Upper lobe of right lung (tissue), 1 donor: ENCODE results near the gene DEPDC5. TPM values are rescaled to one million over a fixed set of nuclear protein-coding genes. Genes with fewer than 3 reads are reported as not detected.

Experiments used
- ATAC-seq: fragments of 200-7000 bp; cut with Tn5 transposase; one replicate; pipeline ENCODE4 v1.9.1; 2020; ENCODE audit warnings: mild to moderate bottlenecking, moderate library complexity
- DNase-seq: peaks from one replicate; pipeline ENCODE4 v3.0.0-alpha.2; 2020
- H3K27ac ChIP-seq: fragments of 200-600 bp; one replicate; pipeline ENCODE4 v1.8.0; 2022
- H3K27me3 ChIP-seq: fragments of 200-600 bp; one replicate; pipeline ENCODE4 v1.8.0; 2022; ENCODE audit warnings: mild to moderate bottlenecking
- H3K36me3 ChIP-seq: fragments of 200-600 bp; one replicate; pipeline ENCODE4 v1.8.0; 2022
- H3K4me1 ChIP-seq: fragments of 200-600 bp; one replicate; pipeline ENCODE4 v1.8.0; 2022
- H3K4me3 ChIP-seq: fragments of 200-600 bp; one replicate; pipeline ENCODE4 v1.8.0; 2022; ENCODE audit warnings: mild to moderate bottlenecking
- H3K9me3 ChIP-seq: fragments of 200-600 bp; one replicate; pipeline ENCODE4 v1.8.0; 2022
- CTCF ChIP-seq: fragments of 200-600 bp; IDR thresholded peaks from one replicate; pipeline ENCODE4 v1.8.0; 2022; ENCODE audit warnings: antibody characterized with exemption
- intact Hi-C: fragments of 100-400 bp; cut with DNase I; formaldehyde crosslinking; loops from one replicate; pipeline ENCODE4 v1.11.0; 2022
- total RNA-seq: library from RNA; stranded (reverse); fragmentation: NEBNext Ultra II Directional; extraction: Animal tissue kit (Norgen Biotek cat#: 25700); gene quantifications from one replicate; pipeline ENCODE4 v1.2.1, GENCODE V29; 2021
- donor health status: DM: no; HTN: yes; CAD: no; lungs with severe emphysema.

The DEPDC5 gene
- total RNA-seq, 1 donor from 2014 or later, result 24.7 TPM

DNA sequence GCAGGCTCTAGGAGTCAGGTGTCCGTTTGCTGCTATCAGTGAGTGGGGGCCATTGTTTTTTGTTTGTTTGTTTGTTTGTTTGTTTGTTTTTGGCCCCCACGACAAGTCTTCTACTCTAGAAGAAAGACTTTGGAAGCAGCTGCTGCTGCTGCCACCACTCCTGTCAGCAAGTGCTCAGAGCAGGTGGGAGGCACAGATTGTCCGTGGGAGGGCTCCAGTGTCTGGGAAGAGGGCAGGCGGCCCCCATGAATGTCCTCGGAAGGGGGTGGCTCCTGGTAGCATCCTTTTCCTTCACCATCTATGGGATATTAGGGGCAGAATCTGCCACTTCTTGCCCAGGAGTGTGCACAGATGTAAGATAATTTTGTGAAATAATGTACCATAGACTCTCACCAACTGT, 152.8 kb downstream of the DEPDC5 start:
- Histone ChIP-seq H3K4me1 (no peaks in the 10 kb centered on the region), H3K27me3 (no peaks in the 10 kb centered on the region), H3K36me3 (peaks cover 27% of the 10 kb centered on the region), H3K9me3 (no peaks in the 10 kb centered on the region), H3K27ac (no peak overlapping the region), H3K4me3 (no peak overlapping the region)
- no peak for TF ChIP-seq CTCF
- DNase-seq, result no peak
- ATAC-seq, result no peak
- intact Hi-C loops, result no loop called here

GRCh38 chr22:31909977-31910376, 156.2 kb downstream of the DEPDC5 start:
- no peak for ATAC-seq
- no peak overlapping the region for H3K27ac ChIP-seq
- no peaks in the 10 kb centered on the region for H3K27me3 ChIP-seq
- H3K4me1 ChIP-seq, result no peaks in the 10 kb centered on the region
- intact Hi-C loops, result no loop called here
- no peak for TF ChIP-seq CTCF
- H3K4me3 ChIP-seq, result no peak overlapping the region
- no peaks in the 10 kb centered on the region for H3K9me3 ChIP-seq
- no peak for DNase-seq
- H3K36me3 ChIP-seq, result peaks cover 12% of the 10 kb centered on the region

DNA sequence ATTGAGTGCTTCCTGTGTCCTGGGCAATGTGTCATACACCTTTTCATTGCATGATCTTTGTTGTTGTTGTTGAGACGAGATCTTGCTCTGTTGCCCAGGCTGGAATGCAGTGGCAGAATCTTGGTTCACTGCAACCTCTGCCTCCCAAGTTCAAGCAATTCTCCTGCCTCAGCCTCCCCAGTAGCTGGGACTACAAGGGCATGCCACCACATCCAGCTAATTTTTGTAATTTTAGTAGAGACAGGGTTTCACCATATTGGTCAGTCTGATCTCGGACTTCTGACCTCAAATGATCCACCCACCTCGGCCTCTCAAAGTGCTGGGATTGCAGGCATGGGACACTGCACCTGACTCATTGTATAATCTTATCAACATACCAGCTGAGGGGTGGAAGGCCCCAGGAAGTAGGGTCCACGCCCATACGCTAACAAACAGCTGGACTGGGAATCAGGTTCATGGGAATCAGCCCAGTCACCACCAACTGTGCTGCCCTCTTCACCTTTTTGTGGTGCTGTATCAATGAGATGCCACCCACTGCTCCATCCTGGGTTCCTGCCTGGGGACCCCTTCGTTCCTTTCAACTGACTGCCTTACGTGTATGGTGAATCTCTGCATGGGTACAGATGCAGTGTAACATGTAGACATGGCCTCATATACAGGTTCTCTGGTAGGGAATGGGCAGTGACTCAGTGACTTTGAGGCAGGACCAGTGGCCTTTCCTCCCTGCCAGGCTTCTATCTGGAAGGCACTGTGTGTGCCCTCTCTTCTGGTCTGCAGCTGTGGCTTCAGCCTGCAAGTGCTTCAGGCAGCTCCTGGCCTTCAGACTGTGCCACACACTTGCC, 158.0 kb downstream of the DEPDC5 start:
- no peaks in the 10 kb centered on the region for H3K4me1 ChIP-seq
- DNase-seq, result no peak

DNA sequence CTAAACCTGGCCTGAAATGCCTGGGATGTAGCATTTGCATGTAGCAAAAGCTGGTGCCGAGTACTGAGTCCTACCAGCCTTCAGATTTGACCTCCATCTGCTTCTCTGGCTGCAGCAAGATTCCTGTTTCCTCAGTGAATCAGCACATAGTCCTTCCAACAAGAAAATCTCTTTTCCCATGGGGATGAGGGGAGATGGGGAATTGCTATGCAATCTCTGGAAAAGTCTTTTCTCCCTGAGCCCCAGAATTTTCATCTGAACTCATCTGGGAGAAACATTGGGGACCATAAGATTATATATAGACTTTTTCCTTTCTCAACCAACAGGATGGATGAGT, 158.6 kb downstream of the DEPDC5 start:
- Histone ChIP-seq H3K27ac (no peak overlapping the region), H3K4me1 (no peaks in the 10 kb centered on the region), H3K4me3 (no peak overlapping the region), H3K36me3 (no peaks in the 10 kb centered on the region), H3K9me3 (no peaks in the 10 kb centered on the region), H3K27me3 (no peaks in the 10 kb centered on the region)
- no peak for TF ChIP-seq CTCF
- DNase-seq (no peak), ATAC-seq (no peak)
- intact Hi-C loops, result no loop called here

More for the DNA sequence above, 158.0 kb downstream of the DEPDC5 start:
- H3K9me3 ChIP-seq, result no peaks in the 10 kb centered on the region
- intact Hi-C loops, result no loop called here
- H3K36me3 ChIP-seq, result peaks cover under 1% of the 10 kb centered on the region
- H3K27me3 ChIP-seq, result no peaks in the 10 kb centered on the region
- H3K27ac ChIP-seq, result no peak overlapping the region
- ATAC-seq, result no peak
- no peak for TF ChIP-seq CTCF
- H3K4me3 ChIP-seq, result no peak overlapping the region

DNA sequence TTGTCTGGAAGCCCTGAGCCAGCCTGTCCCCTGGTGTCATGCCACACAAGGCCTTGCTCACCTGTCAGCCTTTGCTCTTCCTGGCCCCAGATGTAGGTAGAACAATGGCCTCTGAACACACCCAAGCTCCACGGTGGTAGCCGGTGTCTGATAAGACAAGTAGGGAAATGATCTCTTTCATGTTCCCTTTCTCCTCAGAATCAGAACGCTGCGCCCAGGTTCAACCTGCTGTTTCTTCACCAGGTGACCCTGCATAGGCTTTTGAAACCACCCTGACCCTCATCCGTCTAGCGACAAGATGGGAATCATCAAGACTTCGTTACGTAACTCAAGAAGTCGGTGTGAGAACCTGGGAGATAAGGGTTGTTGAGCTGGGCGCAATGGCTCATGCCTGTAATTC, 161.8 kb downstream of the DEPDC5 start:
- Histone ChIP-seq H3K27me3 (no peaks in the 10 kb centered on the region), H3K4me3 (no peak overlapping the region), H3K9me3 (no peaks in the 10 kb centered on the region), H3K27ac (no peak overlapping the region), H3K36me3 (no peaks in the 10 kb centered on the region), H3K4me1 (peaks cover 10% of the 10 kb centered on the region)
- no peak for TF ChIP-seq CTCF
- ATAC-seq (no peak), DNase-seq (no peak)
- intact Hi-C loops, result no loop called here
